Keratinocyte (primary cell): Measurements from ENCODE around the gene PVR.

Source experiments
- EZH2 ChIP-seq: IDR thresholded peaks from one replicate; pipeline ENCODE4 v1.6.1; 2012; ENCODE audit warnings: inconsistent platforms, mild to moderate bottlenecking, low read length, moderate library complexity
- TF ChIP-seq, protein P1 (sequence below), 3 experiments: IDR thresholded peaks in 1 of 3; conservative IDR thresholded peaks in 1 of 3; optimal IDR thresholded peaks in 1 of 3; 2 replicates in 2 of 3; 3 replicates in 1 of 3; pipeline versions ENCODE3 to v1.5.1; 2011; ENCODE audit warnings: low read length in 3 of 3, mild to moderate bottlenecking in 3 of 3, moderate library complexity in 2 of 3, control low read depth in 1 of 3, inconsistent platforms in 1 of 3; ENCODE audit not compliant: insufficient read depth in 2 of 3; ENCODE audit errors: extremely low read depth in 1 of 3

DNA sequence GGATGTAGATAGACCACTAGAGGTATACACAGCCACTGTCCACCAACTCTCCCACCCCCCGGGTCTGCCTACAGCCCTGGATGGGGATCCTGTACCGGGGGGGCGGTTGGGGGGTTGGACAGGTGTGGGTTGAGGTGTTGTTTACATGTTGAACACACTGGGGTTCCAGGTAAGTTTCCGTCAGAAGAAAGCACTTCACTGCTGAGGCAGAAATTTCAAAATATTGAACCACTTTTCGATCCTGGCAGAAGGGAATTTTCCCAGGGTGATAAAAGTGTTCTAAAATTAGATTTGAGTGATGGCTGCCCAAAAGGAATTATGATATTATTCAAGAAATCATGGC lies 48.6 kb downstream of the PVR start:
- TF ChIP-seq, protein P1, sequence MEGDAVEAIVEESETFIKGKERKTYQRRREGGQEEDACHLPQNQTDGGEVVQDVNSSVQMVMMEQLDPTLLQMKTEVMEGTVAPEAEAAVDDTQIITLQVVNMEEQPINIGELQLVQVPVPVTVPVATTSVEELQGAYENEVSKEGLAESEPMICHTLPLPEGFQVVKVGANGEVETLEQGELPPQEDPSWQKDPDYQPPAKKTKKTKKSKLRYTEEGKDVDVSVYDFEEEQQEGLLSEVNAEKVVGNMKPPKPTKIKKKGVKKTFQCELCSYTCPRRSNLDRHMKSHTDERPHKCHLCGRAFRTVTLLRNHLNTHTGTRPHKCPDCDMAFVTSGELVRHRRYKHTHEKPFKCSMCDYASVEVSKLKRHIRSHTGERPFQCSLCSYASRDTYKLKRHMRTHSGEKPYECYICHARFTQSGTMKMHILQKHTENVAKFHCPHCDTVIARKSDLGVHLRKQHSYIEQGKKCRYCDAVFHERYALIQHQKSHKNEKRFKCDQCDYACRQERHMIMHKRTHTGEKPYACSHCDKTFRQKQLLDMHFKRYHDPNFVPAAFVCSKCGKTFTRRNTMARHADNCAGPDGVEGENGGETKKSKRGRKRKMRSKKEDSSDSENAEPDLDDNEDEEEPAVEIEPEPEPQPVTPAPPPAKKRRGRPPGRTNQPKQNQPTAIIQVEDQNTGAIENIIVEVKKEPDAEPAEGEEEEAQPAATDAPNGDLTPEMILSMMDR (optimal IDR thresholded peaks at IDR 0.05 in 1 of 3, IDR thresholded peaks at IDR 0.05 in 1 of 3, conservative IDR thresholded peaks at IDR 0.05 in 1 of 3; ENCODE audit: extremely low read depth in 1 of 3, insufficient read depth in 2 of 3, low read length in 3 of 3): no peak
- TF ChIP-seq EZH2: no peak
